GM23248 (cell line): Measurements from ENCODE around the gene CCDC192. TPM values are rescaled to one million over a fixed set of nuclear protein-coding genes. Genes with fewer than 3 reads are reported as not detected.

Source experiments
- DNase-seq: peaks from one replicate; pipeline ENCODE4 v3.0.0-alpha.2; 2015
- H2AFZ ChIP-seq: fragments of 200-600 bp; sonication (generic); 2 replicates; pipeline ENCODE4 v1.6.1; 2016; ENCODE audit warnings: antibody characterized with exemption
- H3F3A ChIP-seq: fragments of 200-600 bp; sonication (generic); 2 replicates; pipeline ENCODE4 v1.6.1; 2016; ENCODE audit warnings: mild to moderate bottlenecking, antibody characterized with exemption, mixed run types; ENCODE audit not compliant: insufficient read depth
- H3K27ac ChIP-seq: fragments of 200-600 bp; sonication (generic); 2 replicates; pipeline ENCODE4 v1.5.1; 2016; ENCODE audit warnings: mild to moderate bottlenecking
- H3K27me3 ChIP-seq: fragments of 200-600 bp; sonication (generic); replicated peaks from 2 replicates; pipeline ENCODE4 v1.6.1; 2016; ENCODE audit warnings: mild to moderate bottlenecking; ENCODE audit not compliant: insufficient read depth
- H3K36me3 ChIP-seq: fragments of 200-600 bp; sonication (generic); 2 replicates; pipeline ENCODE4 v1.6.1; 2016; ENCODE audit warnings: low read depth, mild to moderate bottlenecking
- H3K4me1 ChIP-seq: fragments of 200-600 bp; sonication (generic); 2 replicates; pipeline ENCODE4 v1.6.1; 2016; ENCODE audit warnings: mild to moderate bottlenecking; ENCODE audit not compliant: insufficient read depth
- H3K4me2 ChIP-seq: fragments of 200-600 bp; sonication (generic); one replicate; pipeline ENCODE4 v1.6.1; 2016; ENCODE audit warnings: mild to moderate bottlenecking; ENCODE audit not compliant: unreplicated experiment
- H3K4me3 ChIP-seq: fragments of 200-600 bp; sonication (generic); 2 replicates; pipeline ENCODE4 v1.5.1; 2016; ENCODE audit warnings: mild to moderate bottlenecking
- H3K79me2 ChIP-seq: fragments of 200-600 bp; sonication (generic); 2 replicates; pipeline ENCODE4 v1.6.1; 2016; ENCODE audit warnings: mild to moderate bottlenecking; ENCODE audit not compliant: insufficient read depth
- H3K9ac ChIP-seq: fragments of 200-600 bp; sonication (generic); 2 replicates; pipeline ENCODE4 v1.6.1; 2016; ENCODE audit warnings: mild to moderate bottlenecking
- H3K9me2 ChIP-seq: fragments of 200-600 bp; sonication (generic); 2 replicates; pipeline ENCODE4 v1.6.1; 2016; ENCODE audit warnings: mixed run types, mild to moderate bottlenecking, moderate library complexity; ENCODE audit not compliant: insufficient read depth
- H3K9me3 ChIP-seq: fragments of 200-600 bp; sonication (generic); one replicate; pipeline ENCODE4 v1.6.1; 2017; ENCODE audit warnings: low read depth
- H4K20me1 ChIP-seq: fragments of 200-600 bp; sonication (generic); 2 replicates; pipeline ENCODE4 v1.6.0; 2016; ENCODE audit not compliant: insufficient read depth
- EZH2 ChIP-seq: fragments of 200-600 bp; sonication (generic); IDR thresholded peaks from 2 replicates; pipeline ENCODE4 v1.6.1; 2018; ENCODE audit warnings: antibody characterized with exemption, mild to moderate bottlenecking; ENCODE audit not compliant: insufficient read depth, poor library complexity, severe bottlenecking
- EZH2phosphoT487 ChIP-seq: fragments of 200-600 bp; sonication (generic); IDR thresholded peaks from 2 replicates; pipeline ENCODE4 v1.6.1; 2018; ENCODE audit warnings: antibody characterized with exemption, moderate library complexity, mild to moderate bottlenecking, low read depth; ENCODE audit not compliant: insufficient read depth
- WGBS, 2 experiments: methylation state at CpG; one replicate each; pipeline ENCODE4 v1.1.6; 2015 to 2017; ENCODE audit warnings: low lambda C conversion rate in 2 of 2, low coverage in 1 of 2; ENCODE audit errors: missing lambda C conversion rate in 2 of 2; 5-methylcytosine and 5-hydroxymethylcytosine counted together
- in situ Hi-C: fragments of 300-500 bp; cut with MboI; formaldehyde crosslinking; loops from 2 replicates; pipeline ENCODE4 v1.15.0; 2020
- polyA plus RNA-seq: library from polyadenylated mRNA; unstranded; fragments of >200 nt; fragmentation: Nextera tagmentation; extraction: Ambion mirVana; gene quantifications from 2 replicates; pipeline ENCODE4 v1.2.1, GENCODE V29; 2016
- total RNA-seq: library from RNA; depleted of rRNA; stranded (reverse); fragments of >200 nt; shearing (Covaris generic); gene quantifications from 2 replicates; pipeline ENCODE4 v1.2.3, GENCODE V29; 2014

Gene CCDC192
- total and polyA plus RNA-seq, 2 experiments from 2014 or later, result 0.40 TPM; not detected in 1

DNA sequence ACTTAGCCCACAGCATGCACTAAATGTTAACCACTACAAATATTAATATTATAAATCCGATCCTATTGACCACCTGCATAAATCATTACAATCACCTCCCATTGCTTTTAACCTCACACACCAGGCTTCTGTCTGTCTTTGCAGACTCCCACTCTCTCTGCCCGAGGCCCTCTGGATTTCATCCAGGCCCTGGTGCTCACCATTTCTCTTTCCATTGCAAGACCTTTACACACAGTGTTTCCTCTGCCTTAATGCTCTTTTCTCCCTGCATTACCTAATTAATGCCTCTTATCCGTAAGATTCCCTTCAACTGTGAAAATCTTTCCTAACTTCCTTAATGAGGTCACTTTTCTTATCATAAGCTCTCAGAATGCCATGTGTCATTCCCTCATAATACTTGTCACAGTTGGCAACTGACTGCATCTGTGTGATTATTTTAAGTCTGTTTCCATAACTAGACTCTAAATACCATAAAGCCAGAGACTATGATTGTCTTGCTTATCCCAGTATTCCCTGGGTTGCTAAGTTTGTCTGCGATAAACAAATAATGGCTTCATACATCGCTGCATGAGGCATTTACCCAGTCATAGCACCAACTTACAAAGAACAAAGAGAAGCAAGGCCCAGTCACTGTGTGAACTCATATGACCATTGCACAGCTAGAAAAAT lies 155.1 kb downstream of the CCDC192 start:
- WGBS, 2 experiments, result 66 to 69% methylated on average over 5 of the region's 5 CpGs
- in situ Hi-C loops, result no loop called here
- H3K4me2 ChIP-seq, result no peak overlapping the region

DNA sequence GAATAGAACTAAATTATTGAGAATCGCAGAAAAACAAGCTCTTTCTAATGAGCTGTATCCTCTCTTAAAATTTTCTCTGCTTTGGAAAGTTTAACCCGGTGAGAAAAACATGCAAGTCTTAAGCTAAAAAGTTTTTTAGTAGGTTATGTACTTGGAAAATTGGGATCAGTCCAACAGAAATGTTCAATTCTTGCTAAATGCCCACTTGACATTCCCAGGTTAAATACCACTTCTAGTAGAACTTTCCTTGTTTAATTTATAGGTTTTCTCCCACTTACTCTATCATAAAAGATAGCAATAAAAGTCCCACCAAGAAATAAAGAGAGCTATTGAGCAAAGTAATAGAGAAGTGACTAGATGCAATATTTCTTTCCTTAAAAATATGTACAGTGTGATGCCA lies 157.1 kb downstream of the CCDC192 start:
- Histone ChIP-seq H2AFZ (no peak overlapping the region), H3K79me2 (no peaks in the 10 kb centered on the region), H3K36me3 (no peaks in the 10 kb centered on the region), H3K9ac (no peak overlapping the region), H3K4me3 (no peak overlapping the region), H3F3A (no peaks in the 10 kb centered on the region), H3K27me3 (0 out of 2 replicates have a peak, but pooled peaks cover 3% of the 10 kb centered on the region), H3K4me1 (no peaks in the 10 kb centered on the region), H4K20me1 (no peaks in the 10 kb centered on the region), H3K4me2 (no peak overlapping the region), H3K27ac (no peak overlapping the region), H3K9me2 (no peaks in the 10 kb centered on the region), H3K9me3 (no peaks in the 10 kb centered on the region)
- in situ Hi-C loops, result no loop called here
- TF ChIP-seq EZH2phosphoT487 (no peak), EZH2 (no peak)
- 48 to 50% methylated on average over 2 of the region's 2 CpGs for WGBS, 2 experiments
- no peak for DNase-seq

More for the DNA sequence above, 155.1 kb downstream of the CCDC192 start:
- no peaks in the 10 kb centered on the region for H3K9me3 ChIP-seq
- H2AFZ ChIP-seq, result no peak overlapping the region
- H3K27ac ChIP-seq, result no peak overlapping the region
- H3F3A ChIP-seq, result no peaks in the 10 kb centered on the region
- 0 out of 2 replicates have a peak, but pooled peaks cover 3% of the 10 kb centered on the region for H3K27me3 ChIP-seq
- H3K79me2 ChIP-seq, result no peaks in the 10 kb centered on the region
- DNase-seq, result no peak
- H3K9me2 ChIP-seq, result no peaks in the 10 kb centered on the region
- no peak overlapping the region for H3K4me3 ChIP-seq
- H4K20me1 ChIP-seq, result no peaks in the 10 kb centered on the region
- H3K36me3 ChIP-seq, result no peaks in the 10 kb centered on the region
- no peak for TF ChIP-seq EZH2
- H3K4me1 ChIP-seq, result no peaks in the 10 kb centered on the region
- no peak overlapping the region for H3K9ac ChIP-seq

DNA sequence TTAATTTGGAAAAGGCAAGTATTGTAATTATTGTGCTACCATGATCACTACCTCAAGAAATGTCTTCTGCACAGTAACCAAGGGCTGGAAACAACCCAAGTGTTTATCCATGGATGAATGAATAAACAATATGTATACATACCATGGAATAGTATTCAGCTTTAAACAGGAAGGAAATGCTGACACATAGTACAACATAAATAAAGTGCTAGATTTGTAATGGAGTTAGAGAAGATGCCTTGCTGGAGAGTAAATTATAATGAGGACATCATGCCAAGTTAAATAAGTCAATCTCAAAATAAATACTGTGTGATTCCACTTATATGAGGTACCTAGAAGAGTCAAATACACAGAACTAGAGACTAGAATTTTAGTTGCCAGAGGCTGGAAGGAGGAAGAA lies 160.0 kb downstream of the CCDC192 start:
- H3K27me3 ChIP-seq, result 0 out of 2 replicates have a peak, but pooled peaks cover 3% of the 10 kb centered on the region
- H3F3A ChIP-seq, result no peaks in the 10 kb centered on the region
- DNase-seq, result no peak
- H2AFZ ChIP-seq, result no peak overlapping the region
- no peaks in the 10 kb centered on the region for H3K79me2 ChIP-seq
- H4K20me1 ChIP-seq, result no peaks in the 10 kb centered on the region
- no peaks in the 10 kb centered on the region for H3K4me1 ChIP-seq
- H3K9ac ChIP-seq, result no peak overlapping the region
- in situ Hi-C loops, result no loop called here
- H3K9me2 ChIP-seq, result no peaks in the 10 kb centered on the region
- no peak for TF ChIP-seq EZH2
- TF ChIP-seq EZH2phosphoT487, result no peak
- H3K4me2 ChIP-seq, result no peak overlapping the region
- H3K36me3 ChIP-seq, result no peaks in the 10 kb centered on the region
- no peaks in the 10 kb centered on the region for H3K9me3 ChIP-seq
- no peak overlapping the region for H3K27ac ChIP-seq
- no peak overlapping the region for H3K4me3 ChIP-seq

GRCh38 chr5:127863610-127864395 lies 160.6 kb downstream of the CCDC192 start:
- no peaks in the 10 kb centered on the region for H3K4me1 ChIP-seq
- H3K27me3 ChIP-seq, result 0 out of 2 replicates have a peak, but pooled peaks cover 3% of the 10 kb centered on the region
- H4K20me1 ChIP-seq, result no peaks in the 10 kb centered on the region
- no peak overlapping the region for H3K4me2 ChIP-seq
- in situ Hi-C loops, result no loop called here
- H3K9me3 ChIP-seq, result no peaks in the 10 kb centered on the region
- H3K79me2 ChIP-seq, result no peaks in the 10 kb centered on the region
- no peak overlapping the region for H3K27ac ChIP-seq
- H3K36me3 ChIP-seq, result no peaks in the 10 kb centered on the region
- no peak overlapping the region for H2AFZ ChIP-seq
- DNase-seq, result no peak
- TF ChIP-seq EZH2 (no peak), EZH2phosphoT487 (no peak)
- H3K9me2 ChIP-seq, result no peaks in the 10 kb centered on the region
- 87 to 90% methylated on average over 7 of the region's 7 CpGs for WGBS, 2 experiments
- no peak overlapping the region for H3K9ac ChIP-seq
- H3K4me3 ChIP-seq, result no peak overlapping the region
- H3F3A ChIP-seq, result no peaks in the 10 kb centered on the region
